GM19324 (cell line): ENCODE measurements around the gene MTFMT.
"Not testable (repeated sequence)": the region's sequence is repeated elsewhere in the genome, so short reads cannot be mapped to it uniquely, and the experiment has no call there.

Source experiments
- ATAC-seq: cut with Tn5 transposase; IDR thresholded peaks from one replicate; pipeline ENCODE4 v1.9.1; 2021; ENCODE audit warnings: mild to moderate bottlenecking, moderate library complexity; ENCODE audit not compliant: unreplicated experiment, low FRiP score

MTFMT gene

GRCh38 chr15:65028921-65029735 is at the start of gene MTFMT:
Gene MTFMT, minus strand, starts transcription at chr15:65029639. Its CDS starts 26 bp downstream, at chr15:65029613.
- peak; percentile 79 for ATAC-seq

- ATAC-seq = no peak
Observed at GRCh38 chr15:65077981-65078352, 48.5 kb upstream of the MTFMT start.

GRCh38 chr15:65077291-65077980 is 48.0 kb upstream of the MTFMT start:
- ATAC-seq = no peak

- ATAC-seq = no peak
Observed at GRCh38 chr15:65076486-65077290, 47.2 kb upstream of the MTFMT start, which contains the start of gene KBTBD13. Gene KBTBD13, plus strand, starts transcription at chr15:65076746. Its CDS starts 70 bp downstream, at chr15:65076816.

GRCh38 chr15:65075607-65076395 is 46.4 kb upstream of the MTFMT start:
- ATAC-seq = not testable (repeated sequence)

- ATAC-seq = not testable (repeated sequence)
Observed at GRCh38 chr15:65074946-65075345, 45.5 kb upstream of the MTFMT start.

GRCh38 chr15:65072617-65073016 is 43.2 kb upstream of the MTFMT start:
- ATAC-seq = no peak

- ATAC-seq = no peak
Observed at GRCh38 chr15:65072027-65072426, 42.6 kb upstream of the MTFMT start.

- ATAC-seq = no peak
Observed at GRCh38 chr15:65071381-65071811, 42.0 kb upstream of the MTFMT start.

- ATAC-seq = no peak
Observed at GRCh38 chr15:65069779-65070546, 40.5 kb upstream of the MTFMT start.

- no peak for ATAC-seq
Observed at GRCh38 chr15:65069179-65069578, 39.7 kb upstream of the MTFMT start.

- ATAC-seq = no peak
Observed at GRCh38 chr15:65068403-65068788, 39.0 kb upstream of the MTFMT start.

GRCh38 chr15:65067645-65068402 is 38.4 kb upstream of the MTFMT start, which contains the start of gene RASL12:
Gene RASL12, minus strand, starts transcription at chr15:65067991. Its CDS starts 156 bp downstream, at chr15:65067835.
- no peak for ATAC-seq

- no peak for ATAC-seq
Observed at GRCh38 chr15:65067317-65067644, 37.8 kb upstream of the MTFMT start.

- ATAC-seq = no peak
Observed at GRCh38 chr15:65066635-65067316, 37.3 kb upstream of the MTFMT start.

GRCh38 chr15:65066001-65066634 is 36.7 kb upstream of the MTFMT start:
- no peak for ATAC-seq

GRCh38 chr15:65062726-65063125 is 33.3 kb upstream of the MTFMT start:
- ATAC-seq = no peak

GRCh38 chr15:65062061-65062460 is 32.6 kb upstream of the MTFMT start:
- no peak for ATAC-seq
